WTC11 (cell line): ENCODE data around the gene PHLDB1. TPM values are rescaled to one million over a fixed set of nuclear protein-coding genes. Genes with fewer than 3 reads are reported as not detected.

Experiments
- ATAC-seq: fragments of 200-7000 bp; cut with Tn5 transposase; 2 replicates; pipeline ENCODE4 v1.10.0; 2021; ENCODE audit warnings: mild to moderate bottlenecking, moderate library complexity
- CTCF ChIA-PET: fragments of 300-600 bp; sonication (Branson Sonifier 250); formaldehyde crosslinking; loops from one replicate; lab custom pipeline; 2021; ENCODE audit warnings: antibody characterized with exemption; lab: Charles Lee
- POLR2A ChIA-PET: fragments of 350-600 bp; sonication (Branson Sonifier 250); formaldehyde crosslinking; loops from one replicate; lab custom pipeline; 2021; ENCODE audit warnings: antibody characterized with exemption; lab: Charles Lee
- DNase-seq: peaks from one replicate; pipeline ENCODE4 v3.0.0; 2021; ENCODE audit warnings: low spot score
- H3K27ac Mint-ChIP-seq: 2 replicates; pipeline ENCODE4 v1.8.0; 2021; ENCODE audit warnings: mixed read lengths
- H3K27me3 Mint-ChIP-seq: 2 replicates; pipeline ENCODE4 v1.8.0; 2021; ENCODE audit warnings: low read depth, mild to moderate bottlenecking, moderate library complexity, mixed read lengths
- H3K36me3 Mint-ChIP-seq: 2 replicates; pipeline ENCODE4 v1.8.0; 2021; ENCODE audit warnings: mixed read lengths
- H3K4me1 Mint-ChIP-seq: 2 replicates; pipeline ENCODE4 v1.8.0; 2022; ENCODE audit warnings: mixed read lengths
- H3K4me3 Mint-ChIP-seq: 2 replicates; pipeline ENCODE4 v1.8.0; 2021; ENCODE audit warnings: mild to moderate bottlenecking, moderate library complexity, mixed read lengths
- H3K9me3 Mint-ChIP-seq: 2 replicates; pipeline ENCODE4 v1.8.0; 2021; ENCODE audit warnings: mixed read lengths
- JAZF1 ChIP-seq: fragments of 250-450 bp; sonication (Bioruptor Pico); IDR thresholded peaks from 2 replicates; pipeline ENCODE4 v1.9.0; 2021; ENCODE audit warnings: moderate library complexity, mild to moderate bottlenecking, inconsistent platforms
- NFATC4 ChIP-seq: fragments of 250-450 bp; sonication (Bioruptor Pico); IDR thresholded peaks from 2 replicates; pipeline ENCODE4 v1.9.0; 2021; ENCODE audit warnings: mild to moderate bottlenecking
- NFYB ChIP-seq: sonication (generic); formaldehyde crosslinking; conservative IDR thresholded peaks from 2 replicates; pipeline ENCODE4 v1.8.0; 2022; ENCODE audit warnings: low read depth, missing genetic modification reagents
- NR2C2 ChIP-seq: sonication (generic); formaldehyde crosslinking; IDR thresholded peaks from 2 replicates; pipeline ENCODE4 v1.8.0; 2022; ENCODE audit warnings: mild to moderate bottlenecking, missing genetic modification reagents
- PRDM15 ChIP-seq: sonication (generic); formaldehyde crosslinking; IDR thresholded peaks from 2 replicates; pipeline ENCODE4 v1.8.0; 2022; ENCODE audit warnings: missing genetic modification reagents
- ZNF396 ChIP-seq: fragments of 250-450 bp; sonication (Bioruptor Pico); IDR thresholded peaks from 2 replicates; pipeline ENCODE4 v1.8.0; 2021; ENCODE audit warnings: mild to moderate bottlenecking, moderate library complexity, borderline replicate concordance
- total RNA-seq: library from RNA; stranded (reverse); gene quantifications from 3 replicates; pipeline ENCODE4 v1.2.3, GENCODE V29; 2021
- TF ChIP-seq, protein P1 (sequence below): sonication (generic); formaldehyde crosslinking; IDR thresholded peaks from 2 replicates; pipeline ENCODE4 v1.8.1; 2023; ENCODE audit warnings: mild to moderate bottlenecking, missing genetic modification reagents
- TF ChIP-seq, protein P2 (sequence below): sonication (generic); formaldehyde crosslinking; IDR thresholded peaks from 2 replicates; pipeline ENCODE4 v1.8.0; 2022; ENCODE audit warnings: mild to moderate bottlenecking, missing genetic modification reagents
- TF ChIP-seq, protein P3 (sequence below): sonication (generic); formaldehyde crosslinking; IDR thresholded peaks from 2 replicates; pipeline ENCODE4 v1.8.1; 2023; ENCODE audit warnings: mild to moderate bottlenecking, moderate library complexity, missing genetic modification reagents

The PHLDB1 gene
- total RNA-seq, 1 experiment from 2014 or later, result 83.1 TPM

DNA sequence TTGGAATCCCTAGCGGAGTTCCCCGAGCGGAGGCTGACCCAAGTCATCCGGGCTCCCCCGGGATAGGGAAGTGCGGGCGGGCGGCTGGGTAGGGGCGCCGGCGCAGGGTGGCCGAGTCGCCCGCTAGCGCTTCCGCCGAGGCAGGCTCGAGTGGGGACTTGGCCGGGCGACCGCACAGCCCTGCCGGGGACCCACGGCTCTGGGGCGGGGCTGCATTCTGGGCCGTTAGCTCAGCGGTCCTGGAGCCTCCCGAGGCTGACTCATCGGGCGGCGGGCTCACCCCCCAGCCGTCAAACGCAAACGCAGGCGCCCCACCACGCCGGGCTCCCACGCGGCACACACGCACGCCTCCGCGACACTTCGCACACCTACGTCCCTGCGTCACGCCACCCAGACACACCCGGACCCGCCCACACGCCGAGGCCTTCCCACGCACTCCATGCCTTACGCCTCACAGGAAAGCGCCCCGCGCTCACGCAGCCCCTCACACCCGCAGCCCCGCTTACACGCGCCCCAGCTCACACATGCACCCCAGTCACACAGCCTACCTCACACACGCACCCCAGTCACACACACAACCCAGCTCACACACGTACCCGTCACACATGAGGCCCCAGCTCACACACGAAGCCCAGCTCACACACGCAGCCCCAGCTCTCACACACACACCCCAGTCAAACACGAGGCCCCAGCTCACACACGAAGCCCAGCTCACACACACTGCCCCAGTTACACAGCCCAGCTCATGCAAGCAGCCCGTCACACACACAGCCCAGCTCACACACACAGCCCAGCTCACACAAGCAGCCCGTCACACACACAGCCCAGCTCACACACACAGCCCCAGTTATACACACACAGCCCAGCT is 1.2 kb downstream of the PHLDB1 start:
- Mint-ChIP-seq H3K4me3 (peak overlapping the region; percentile 68), H3K36me3 (no peaks in the 10 kb centered on the region; the same call in 1 of the 2 replicates), H3K27ac (no peak overlapping the region), H3K9me3 (no peaks in the 10 kb centered on the region), H3K27me3 (peaks cover 85% of the 10 kb centered on the region), H3K4me1 (peaks cover 50% of the 10 kb centered on the region)
- TF ChIP-seq ZNF396 (CRISPR knock-in tag) (no peak), PRDM15 (CRISPR knock-in tag) (peak; percentile 25; the same call in 1 of the 2 replicates), NFYB (no peak), JAZF1 (CRISPR knock-in tag) (no peak), NR2C2 (no peak), NFATC4 (no peak)
- TF ChIP-seq, protein P1, sequence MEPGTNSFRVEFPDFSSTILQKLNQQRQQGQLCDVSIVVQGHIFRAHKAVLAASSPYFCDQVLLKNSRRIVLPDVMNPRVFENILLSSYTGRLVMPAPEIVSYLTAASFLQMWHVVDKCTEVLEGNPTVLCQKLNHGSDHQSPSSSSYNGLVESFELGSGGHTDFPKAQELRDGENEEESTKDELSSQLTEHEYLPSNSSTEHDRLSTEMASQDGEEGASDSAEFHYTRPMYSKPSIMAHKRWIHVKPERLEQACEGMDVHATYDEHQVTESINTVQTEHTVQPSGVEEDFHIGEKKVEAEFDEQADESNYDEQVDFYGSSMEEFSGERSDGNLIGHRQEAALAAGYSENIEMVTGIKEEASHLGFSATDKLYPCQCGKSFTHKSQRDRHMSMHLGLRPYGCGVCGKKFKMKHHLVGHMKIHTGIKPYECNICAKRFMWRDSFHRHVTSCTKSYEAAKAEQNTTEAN (CRISPR knock-in tag), result peak; percentile 95
- DNase-seq, result no peak
- ChIA-PET POLR2A (interaction anchor here (1.0 to 5.1 kb wide), 3 partner anchors 13 to 51 kb away, joined by 3 to 32 read pairs (median 3); no protein-coding TSS in a partner anchor), CTCF (interaction anchor here (0.9 to 12.5 kb wide), 7 partner anchors 13 to 62 kb away, joined by 3 to 127 read pairs (median 29); no protein-coding TSS in a partner anchor)
- no peak for ATAC-seq

DNA sequence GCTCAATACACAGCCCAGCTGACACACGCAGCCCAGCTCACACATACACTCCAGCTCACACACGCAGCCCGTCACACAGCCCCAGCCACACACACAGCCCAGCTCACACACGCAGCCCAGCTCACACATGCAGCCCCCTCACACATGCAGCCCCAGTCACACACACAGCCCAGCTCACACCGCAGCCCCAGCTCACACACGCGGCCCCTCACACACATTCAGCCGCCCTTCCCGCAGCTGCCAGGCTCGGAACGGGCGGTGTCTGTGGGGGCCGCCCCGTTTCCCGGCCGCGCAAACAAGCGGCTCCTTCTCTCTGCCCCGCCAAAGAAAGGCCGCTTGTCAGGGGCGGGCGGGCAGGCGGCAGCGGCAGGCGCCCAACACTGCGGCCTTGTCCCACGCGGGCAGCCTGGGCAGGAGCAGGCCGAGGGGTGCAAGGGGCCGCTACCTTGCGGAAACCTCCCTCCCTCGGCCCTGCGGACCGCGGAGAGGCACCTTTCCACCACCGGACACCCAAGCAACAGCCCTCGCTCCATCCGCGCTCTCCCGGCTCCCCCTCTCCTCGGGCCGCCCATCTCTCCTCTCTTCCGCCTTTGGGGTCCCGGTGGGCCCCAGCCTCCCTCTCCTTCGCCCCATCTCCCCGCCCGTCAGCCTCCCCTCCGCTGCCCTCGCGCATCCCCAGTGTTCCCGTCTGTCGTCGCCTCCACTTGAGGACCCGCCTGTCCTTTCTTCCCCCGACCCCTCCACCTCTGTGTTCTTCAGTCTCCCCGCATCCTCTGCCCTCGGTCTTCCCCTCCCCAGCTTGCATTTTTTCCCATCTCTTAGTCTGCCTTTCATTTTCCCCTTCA is 2.2 kb downstream of the PHLDB1 start:
- peak; percentile 34 for DNase-seq
- TF ChIP-seq, protein P2, sequence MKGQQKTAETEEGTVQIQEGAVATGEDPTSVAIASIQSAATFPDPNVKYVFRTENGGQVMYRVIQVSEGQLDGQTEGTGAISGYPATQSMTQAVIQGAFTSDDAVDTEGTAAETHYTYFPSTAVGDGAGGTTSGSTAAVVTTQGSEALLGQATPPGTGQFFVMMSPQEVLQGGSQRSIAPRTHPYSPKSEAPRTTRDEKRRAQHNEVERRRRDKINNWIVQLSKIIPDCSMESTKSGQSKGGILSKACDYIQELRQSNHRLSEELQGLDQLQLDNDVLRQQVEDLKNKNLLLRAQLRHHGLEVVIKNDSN (CRISPR knock-in tag), result no peak
- TF ChIP-seq, protein P1 (CRISPR knock-in tag), result peak; percentile 91
- TF ChIP-seq, protein P3, sequence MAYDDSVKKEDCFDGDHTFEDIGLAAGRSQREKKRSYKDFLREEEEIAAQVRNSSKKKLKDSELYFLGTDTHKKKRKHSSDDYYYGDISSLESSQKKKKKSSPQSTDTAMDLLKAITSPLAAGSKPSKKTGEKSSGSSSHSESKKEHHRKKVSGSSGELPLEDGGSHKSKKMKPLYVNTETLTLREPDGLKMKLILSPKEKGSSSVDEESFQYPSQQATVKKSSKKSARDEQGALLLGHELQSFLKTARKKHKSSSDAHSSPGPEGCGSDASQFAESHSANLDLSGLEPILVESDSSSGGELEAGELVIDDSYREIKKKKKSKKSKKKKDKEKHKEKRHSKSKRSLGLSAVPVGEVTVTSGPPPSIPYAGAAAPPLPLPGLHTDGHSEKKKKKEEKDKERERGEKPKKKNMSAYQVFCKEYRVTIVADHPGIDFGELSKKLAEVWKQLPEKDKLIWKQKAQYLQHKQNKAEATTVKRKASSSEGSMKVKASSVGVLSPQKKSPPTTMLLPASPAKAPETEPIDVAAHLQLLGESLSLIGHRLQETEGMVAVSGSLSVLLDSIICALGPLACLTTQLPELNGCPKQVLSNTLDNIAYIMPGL (CRISPR knock-in tag), result no peak
- Mint-ChIP-seq H3K9me3 (no peaks in the 10 kb centered on the region), H3K4me3 (peak overlapping the region; percentile 68), H3K27ac (no peak overlapping the region), H3K4me1 (peaks cover 58% of the 10 kb centered on the region), H3K36me3 (no peaks in the 10 kb centered on the region; the same call in 1 of the 2 replicates), H3K27me3 (peaks cover 75% of the 10 kb centered on the region)
- peak; percentile 2 for ATAC-seq
- ChIA-PET POLR2A (interaction anchor here (0.5 to 5.1 kb wide), 6 partner anchors 12 to 73 kb away, joined by 3 to 32 read pairs (median 4); no protein-coding TSS in a partner anchor), CTCF (interaction anchor here (0.5 to 12.5 kb wide), 15 partner anchors 9 to 417 kb away, joined by 3 to 127 read pairs (median 4); partner anchors contain the start of gene DDX6)
